SK-N-SH (cell line): ENCODE data around the gene ABCF1. TPM values are rescaled to one million over a fixed set of nuclear protein-coding genes. Genes with fewer than 3 reads are reported as not detected.
"Not testable (repeated sequence)": the region's sequence is repeated elsewhere in the genome, so short reads cannot be mapped to it uniquely, and the experiment has no call there.

Experiments used
- CTCF ChIA-PET: fragments of 300-600, 350-600 bp; formaldehyde crosslinking; extraction: SDS; loops from one replicate; lab custom pipeline; 2021; lab: Yijun Ruan, JAX
- POLR2A ChIA-PET: fragments of 350-600 bp; sonication (Branson Sonifier 250); formaldehyde crosslinking; extraction: SDS; loops from one replicate; lab custom pipeline; 2020; ENCODE audit warnings: antibody characterized with exemption, inconsistent platforms; lab: Yijun Ruan, JAX
- DNase-seq: peaks from one replicate; pipeline ENCODE4 v3.0.0; 2012
- H2AFZ ChIP-seq: fragments of 200-600 bp; sonication (generic); 2 replicates; pipeline ENCODE4 v1.8.1; 2016; ENCODE audit warnings: antibody characterized with exemption, mild to moderate bottlenecking, low read depth
- H3F3A ChIP-seq: fragments of 200-600 bp; sonication (generic); replicated peaks from 2 replicates; pipeline ENCODE3; 2016; ENCODE audit warnings: antibody characterized with exemption, mild to moderate bottlenecking; ENCODE audit not compliant: insufficient read depth
- H3K27ac ChIP-seq, 2 experiments: fragments of 200-500 bp in 1 of 2; fragments of 200-600 bp in 1 of 2; sonication (Bioruptor generic) in 1 of 2; sonication (generic), shearing (Covaris generic) in 1 of 2; 2 replicates each; pipeline versions ENCODE4 v1.5.1 to v1.6.1; 2014 to 2016; ENCODE audit warnings: low read depth in 2 of 2, inconsistent platforms in 1 of 2, low read length in 1 of 2, mild to moderate bottlenecking in 1 of 2, mixed read lengths in 1 of 2
- H3K27me3 ChIP-seq: fragments of 200-600 bp; sonication (generic), shearing (Covaris generic); 2 replicates; pipeline ENCODE4 v1.6.1; 2016; ENCODE audit warnings: mixed run types; ENCODE audit not compliant: insufficient read depth
- H3K36me3 ChIP-seq, 2 experiments: fragments of 200-500 bp in 1 of 2; fragments of 200-600 bp in 1 of 2; sonication (Bioruptor generic) in 1 of 2; sonication (generic) in 1 of 2; replicated peaks in 1 of 2; 2 replicates each; pipeline versions ENCODE3 to v1.5.1; 2014 to 2016; ENCODE audit warnings: low read length in 1 of 2, mild to moderate bottlenecking in 1 of 2; ENCODE audit not compliant: insufficient read depth in 2 of 2, control insufficient read depth in 1 of 2
- H3K4me1 ChIP-seq, 2 experiments: fragments of 200-500 bp in 1 of 2; fragments of 200-600 bp in 1 of 2; sonication (Bioruptor generic) in 1 of 2; sonication (generic), shearing (Covaris generic) in 1 of 2; 2 replicates each; pipeline versions ENCODE4 v1.5.1 to v1.6.1; 2014 to 2016; ENCODE audit warnings: low read depth in 1 of 2, low read length in 1 of 2, mixed run types in 1 of 2; ENCODE audit not compliant: insufficient read depth in 2 of 2, control insufficient read depth in 1 of 2
- H3K4me2 ChIP-seq: fragments of 200-600 bp; sonication (generic), shearing (Covaris generic); 2 replicates; pipeline ENCODE4 v1.6.1; 2017; ENCODE audit warnings: mixed run types
- H3K4me3 ChIP-seq, 2 experiments: fragments of 200-500 bp in 1 of 2; fragments of 200-600 bp in 1 of 2; sonication (Bioruptor generic) in 1 of 2; sonication (generic), shearing (Covaris generic) in 1 of 2; 2 replicates each; pipeline versions ENCODE4 v1.5.1 to v1.8.1; 2014 to 2016; ENCODE audit warnings: low read depth in 2 of 2, inconsistent platforms in 1 of 2, low read length in 1 of 2, mild to moderate bottlenecking in 1 of 2, mixed read lengths in 1 of 2, moderate library complexity in 1 of 2
- H3K79me2 ChIP-seq: fragments of 200-600 bp; sonication (generic); 2 replicates; pipeline ENCODE4 v1.8.1; 2017; ENCODE audit warnings: mild to moderate bottlenecking; ENCODE audit not compliant: insufficient read depth
- H3K9ac ChIP-seq: fragments of 200-600 bp; sonication (generic); 2 replicates; pipeline ENCODE4 v1.6.1; 2017; ENCODE audit warnings: mixed run types
- H3K9me2 ChIP-seq: fragments of 200-600 bp; sonication (generic); 2 replicates; pipeline ENCODE4 v1.6.1; 2017; ENCODE audit warnings: mixed run types
- H3K9me3 ChIP-seq: fragments of 200-600 bp; sonication (generic); 2 replicates; pipeline ENCODE4 v1.6.1; 2017; ENCODE audit warnings: mixed run types, mild to moderate bottlenecking, moderate library complexity
- H4K20me1 ChIP-seq: fragments of 200-600 bp; sonication (generic); 2 replicates; pipeline ENCODE4 v1.6.1; 2017; ENCODE audit warnings: mild to moderate bottlenecking, mixed run types; ENCODE audit not compliant: insufficient read depth
- MXI1 ChIP-seq: IDR thresholded peaks from 2 replicates; pipeline ENCODE4 v1.6.1; 2012; ENCODE audit warnings: mild to moderate bottlenecking, low read depth, low read length, improper control_type of control experiment
- POLR2AphosphoS5 ChIP-seq: IDR thresholded peaks from 2 replicates; pipeline ENCODE4 v1.6.1; 2012; ENCODE audit warnings: low read depth, low read length
- RAD21 ChIP-seq: IDR thresholded peaks from 2 replicates; pipeline ENCODE4 v1.6.1; 2012; ENCODE audit warnings: mild to moderate bottlenecking, low read length
- SMC3 ChIP-seq: IDR thresholded peaks from 2 replicates; pipeline ENCODE4 v1.6.1; 2012; ENCODE audit warnings: low read depth, low read length, improper control_type of control experiment
- TAF1 ChIP-seq: IDR thresholded peaks from 2 replicates; pipeline ENCODE4 v1.6.1; 2012; ENCODE audit warnings: low read depth, mild to moderate bottlenecking, low read length, moderate library complexity, borderline replicate concordance
- WGBS: methylation state at CpG from one replicate; pipeline ENCODE4 v1.1.6; 2017; ENCODE audit warnings: low lambda C conversion rate; 5-methylcytosine and 5-hydroxymethylcytosine counted together
- polyA plus RNA-seq, 3 experiments: library from polyadenylated mRNA; depleted of rRNA; stranded (reverse); fragments of >200 nt; gene quantifications; 2 replicates each; pipeline ENCODE4 v1.2.3, GENCODE V29; 2012
- TF ChIP-seq, protein P1 (sequence below): fragments of 150-350 bp; IDR thresholded peaks from 2 replicates; pipeline ENCODE4 v1.6.1; 2017; ENCODE audit warnings: antibody characterized with exemption, low read length, low read depth, borderline replicate concordance
- TF ChIP-seq, protein P2 (sequence below): IDR thresholded peaks from 2 replicates; pipeline ENCODE4 v1.4.0; 2012; ENCODE audit warnings: low read depth, borderline replicate concordance
- TF ChIP-seq, protein P3 (sequence below): fragments of 200-600 bp; sonication (generic); IDR thresholded peaks from 2 replicates; pipeline ENCODE4 v1.6.1; 2017; ENCODE audit warnings: antibody characterized with exemption, mild to moderate bottlenecking, moderate library complexity

ABCF1 gene
- polyA plus RNA-seq, 1 of the 3 experiments (the other 2 are of a cell fraction), result 53.4 TPM

DNA sequence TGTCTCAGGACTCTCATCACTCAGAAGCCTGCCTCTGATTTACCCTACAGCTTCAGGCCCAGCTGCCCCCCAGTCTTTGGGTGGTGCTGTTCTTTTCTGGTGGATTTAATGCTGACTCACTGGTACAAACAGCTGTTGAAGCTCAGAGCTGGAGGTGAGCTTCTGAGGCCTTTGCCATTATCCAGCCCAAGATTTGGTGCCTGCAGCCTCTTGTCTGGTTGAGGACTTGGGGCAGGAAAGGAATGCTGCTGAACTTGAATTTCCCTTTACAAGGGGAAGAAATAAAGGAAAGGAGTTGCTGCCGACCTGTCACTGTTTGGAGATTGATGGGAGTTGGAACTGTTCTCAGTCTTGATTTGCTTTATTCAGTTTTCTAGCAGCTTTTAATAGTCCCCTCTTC lies 19.8 kb downstream of the ABCF1 start (continued):
- TF ChIP-seq, protein P1, sequence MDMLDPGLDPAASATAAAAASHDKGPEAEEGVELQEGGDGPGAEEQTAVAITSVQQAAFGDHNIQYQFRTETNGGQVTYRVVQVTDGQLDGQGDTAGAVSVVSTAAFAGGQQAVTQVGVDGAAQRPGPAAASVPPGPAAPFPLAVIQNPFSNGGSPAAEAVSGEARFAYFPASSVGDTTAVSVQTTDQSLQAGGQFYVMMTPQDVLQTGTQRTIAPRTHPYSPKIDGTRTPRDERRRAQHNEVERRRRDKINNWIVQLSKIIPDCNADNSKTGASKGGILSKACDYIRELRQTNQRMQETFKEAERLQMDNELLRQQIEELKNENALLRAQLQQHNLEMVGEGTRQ, result no peak
- TF ChIP-seq MXI1, result no peak

DNA sequence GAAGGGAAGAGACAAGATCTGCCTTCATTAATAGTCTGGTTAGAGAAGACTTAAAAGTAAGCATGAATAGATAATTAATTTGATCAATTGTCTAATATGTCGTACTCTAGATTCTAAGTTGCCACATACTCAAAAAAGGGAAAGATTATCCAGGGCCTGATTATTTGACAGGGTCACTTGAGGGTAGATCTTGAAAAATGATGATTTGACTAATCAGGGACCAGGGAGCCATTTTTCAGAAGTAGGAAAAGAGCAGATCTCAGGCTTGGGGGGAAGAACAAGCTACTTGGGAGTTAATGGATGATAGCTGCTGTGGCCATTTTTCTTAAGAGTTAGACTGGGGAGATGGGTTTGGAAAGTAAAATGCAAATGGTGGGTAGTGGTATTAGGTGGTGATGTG lies 21.0 kb downstream of the ABCF1 start:
- ChIA-PET CTCF (interaction anchor here (0.6 to 9.9 kb wide), 2 partner anchors 48 to 212 kb away, joined by 3 to 118 read pairs; no protein-coding TSS in a partner anchor), POLR2A (interaction anchor here (1.0 to 1.4 kb wide), 2 partner anchors 21 to 284 kb away, joined by 3 to 7 read pairs; no protein-coding TSS in a partner anchor)
- Histone ChIP-seq H3K9me2 (no peaks in the 10 kb centered on the region), H3K4me1 (no peaks in the 10 kb centered on the region), H3F3A (peaks cover 17% of the 10 kb centered on the region), H3K27ac (no peak overlapping the region), H3K79me2 (peaks cover 5% of the 10 kb centered on the region; the same call in 1 of the 2 replicates), H3K4me3 (no peak overlapping the region), H3K4me2 (no peak overlapping the region), H4K20me1 (0 out of 2 replicates have a peak, but pooled peaks cover 4% of the 10 kb centered on the region), H3K9me3 (no peaks in the 10 kb centered on the region), H3K9ac (no peak overlapping the region), H2AFZ (no peak overlapping the region), H3K27me3 (no peaks in the 10 kb centered on the region), H3K36me3 (peaks cover 39 to 44% of the 10 kb centered on the region in 2 experiments)
- no peak for DNase-seq
- TF ChIP-seq TAF1 (no peak), POLR2AphosphoS5 (no peak)
- TF ChIP-seq, protein P2, sequence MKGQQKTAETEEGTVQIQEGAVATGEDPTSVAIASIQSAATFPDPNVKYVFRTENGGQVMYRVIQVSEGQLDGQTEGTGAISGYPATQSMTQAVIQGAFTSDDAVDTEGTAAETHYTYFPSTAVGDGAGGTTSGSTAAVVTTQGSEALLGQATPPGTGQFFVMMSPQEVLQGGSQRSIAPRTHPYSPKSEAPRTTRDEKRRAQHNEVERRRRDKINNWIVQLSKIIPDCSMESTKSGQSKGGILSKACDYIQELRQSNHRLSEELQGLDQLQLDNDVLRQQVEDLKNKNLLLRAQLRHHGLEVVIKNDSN, result no peak
- WGBS, result 93% methylated on average over 1 of the region's 1 CpG

GRCh38 chr6:30597315-30598144 lies 26.3 kb downstream of the ABCF1 start:
- not testable (repeated sequence) for H3K79me2 ChIP-seq, H3K9me2 ChIP-seq, H3K9me3 ChIP-seq, H3K27ac ChIP-seq, H3K9ac ChIP-seq, H3K27me3 ChIP-seq, H2AFZ ChIP-seq, H3K4me1 ChIP-seq, H4K20me1 ChIP-seq, H3K4me2 ChIP-seq, H3K4me3 ChIP-seq
- ChIA-PET CTCF (interaction anchor here (0.6 to 9.9 kb wide), 29 partner anchors 9 to 199 kb away, joined by 3 to 118 read pairs (median 4); partner anchors contain the start of genes ABCF1, ATAT1, DHX16 and GNL1), POLR2A (interaction anchor here (0.8 to 3.4 kb wide), 8 partner anchors 10 to 56 kb away, joined by 3 to 32 read pairs (median 4); partner anchors contain the start of gene ABCF1)
- DNase-seq, result peak; percentile 76
- H3K36me3 ChIP-seq, result peaks cover 21 to 33% of the 10 kb centered on the region in 2 experiments
- 83% methylated on average over 14 of the region's 15 CpGs for WGBS
- H3F3A ChIP-seq, result peaks cover 35% of the 10 kb centered on the region
- TF ChIP-seq, protein P3, sequence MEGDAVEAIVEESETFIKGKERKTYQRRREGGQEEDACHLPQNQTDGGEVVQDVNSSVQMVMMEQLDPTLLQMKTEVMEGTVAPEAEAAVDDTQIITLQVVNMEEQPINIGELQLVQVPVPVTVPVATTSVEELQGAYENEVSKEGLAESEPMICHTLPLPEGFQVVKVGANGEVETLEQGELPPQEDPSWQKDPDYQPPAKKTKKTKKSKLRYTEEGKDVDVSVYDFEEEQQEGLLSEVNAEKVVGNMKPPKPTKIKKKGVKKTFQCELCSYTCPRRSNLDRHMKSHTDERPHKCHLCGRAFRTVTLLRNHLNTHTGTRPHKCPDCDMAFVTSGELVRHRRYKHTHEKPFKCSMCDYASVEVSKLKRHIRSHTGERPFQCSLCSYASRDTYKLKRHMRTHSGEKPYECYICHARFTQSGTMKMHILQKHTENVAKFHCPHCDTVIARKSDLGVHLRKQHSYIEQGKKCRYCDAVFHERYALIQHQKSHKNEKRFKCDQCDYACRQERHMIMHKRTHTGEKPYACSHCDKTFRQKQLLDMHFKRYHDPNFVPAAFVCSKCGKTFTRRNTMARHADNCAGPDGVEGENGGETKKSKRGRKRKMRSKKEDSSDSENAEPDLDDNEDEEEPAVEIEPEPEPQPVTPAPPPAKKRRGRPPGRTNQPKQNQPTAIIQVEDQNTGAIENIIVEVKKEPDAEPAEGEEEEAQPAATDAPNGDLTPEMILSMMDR, result peak; percentile 77
- TF ChIP-seq POLR2AphosphoS5, result 0 out of 2 replicates have a peak, but pooled peaks have one; percentile 10
- TF ChIP-seq SMC3, result peak; percentile 46
- TF ChIP-seq RAD21, result peak; percentile 59
